IgD-negative memory B cell (primary cell): ENCODE measurements around the gene EFNB1. TPM values are rescaled to one million over a fixed set of nuclear protein-coding genes. Genes with fewer than 3 reads are reported as not detected.

Experiments
- H3K27ac Mint-ChIP-seq, 3 donors: one replicate each; pipeline ENCODE4 v1.8.0; 2020 to 2022; ENCODE audit warnings: mild to moderate bottlenecking in 3 of 3, mixed read lengths in 3 of 3, moderate library complexity in 1 of 3
- H3K27me3 Mint-ChIP-seq: one replicate; pipeline ENCODE4 v1.8.0; 2021; ENCODE audit warnings: mixed read lengths
- H3K36me3 Mint-ChIP-seq: one replicate; pipeline ENCODE4 v1.8.0; 2020; ENCODE audit warnings: mild to moderate bottlenecking, mixed read lengths
- H3K4me1 Mint-ChIP-seq, 3 donors: one replicate each; pipeline ENCODE4 v1.8.0; 2020 to 2022; ENCODE audit warnings: mixed read lengths in 3 of 3, mild to moderate bottlenecking in 1 of 3
- H3K4me3 Mint-ChIP-seq, 4 donors: one replicate each; pipeline ENCODE4 v1.8.0; 2020 to 2022; ENCODE audit warnings: mild to moderate bottlenecking in 4 of 4, mixed read lengths in 4 of 4, moderate library complexity in 3 of 4
- H3K9me3 Mint-ChIP-seq, 3 donors: one replicate each; pipeline ENCODE4 v1.8.0; 2020 to 2021; ENCODE audit warnings: mixed read lengths in 3 of 3, mild to moderate bottlenecking in 1 of 3
- polyA plus RNA-seq: library from polyadenylated mRNA; unstranded; fragments of 300-500 nt; fragmentation: Illumina TruSeq; gene quantifications from one replicate; pipeline ENCODE4 v1.2.3, GENCODE V29; 2021

EFNB1 gene
- polyA plus RNA-seq, 1 donor from 2014 or later = 1.8 TPM

DNA sequence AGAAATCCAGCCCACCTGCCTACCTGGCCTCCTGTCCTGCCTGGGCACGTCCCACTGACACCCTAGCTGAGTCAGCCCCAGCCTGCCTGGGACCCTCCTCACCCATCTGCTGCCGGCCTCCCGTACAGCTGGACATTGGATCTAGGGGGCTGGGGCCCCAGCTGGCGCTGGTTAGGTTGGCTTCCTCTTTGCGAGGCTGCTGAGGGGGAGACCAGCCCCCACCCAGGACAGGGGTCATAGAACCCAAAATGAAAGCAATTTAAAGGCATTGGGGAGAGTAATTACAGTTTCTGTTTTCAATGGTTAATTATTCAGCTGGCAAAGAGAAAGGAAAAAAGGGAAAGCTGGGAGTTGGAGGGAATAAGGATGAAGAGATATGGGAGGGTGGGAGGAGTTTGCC lies 15.8 kb downstream of the EFNB1 start:
- Mint-ChIP-seq H3K36me3 (peaks cover 2% of the 10 kb centered on the region), H3K4me3 (no peak overlapping the region), H3K27ac (peak overlapping the region in 1 of 3 donors; percentile 39), H3K9me3 (no peaks in the 10 kb centered on the region), H3K4me1 (no peaks in the 10 kb centered on the region), H3K27me3 (no peaks in the 10 kb centered on the region)

DNA sequence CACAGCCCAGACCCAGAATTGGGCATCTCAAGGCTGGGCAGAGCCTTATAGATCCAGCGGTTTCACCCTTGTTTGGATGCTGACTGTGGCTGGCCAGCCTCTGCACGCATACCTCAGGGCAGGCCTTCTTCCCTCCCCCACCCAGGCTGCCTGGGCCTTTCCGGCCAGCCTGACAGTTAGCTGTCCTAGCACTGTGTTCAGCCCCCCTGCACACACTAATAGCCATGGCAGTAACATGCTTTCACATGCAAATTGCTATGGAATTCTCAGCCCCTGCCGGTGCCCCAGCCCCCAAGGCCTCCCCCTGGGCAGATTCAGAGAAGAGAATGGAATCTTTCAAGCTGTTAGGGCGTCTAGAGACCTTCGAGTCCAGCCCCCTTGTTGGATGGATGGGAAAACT lies 17.7 kb downstream of the EFNB1 start:
- H3K27ac Mint-ChIP-seq = no peak overlapping the region
- no peaks in the 10 kb centered on the region for H3K4me1 Mint-ChIP-seq
- H3K36me3 Mint-ChIP-seq = peaks cover 2% of the 10 kb centered on the region
- no peaks in the 10 kb centered on the region for H3K9me3 Mint-ChIP-seq
- no peaks in the 10 kb centered on the region for H3K27me3 Mint-ChIP-seq
- H3K4me3 Mint-ChIP-seq = no peak overlapping the region

DNA sequence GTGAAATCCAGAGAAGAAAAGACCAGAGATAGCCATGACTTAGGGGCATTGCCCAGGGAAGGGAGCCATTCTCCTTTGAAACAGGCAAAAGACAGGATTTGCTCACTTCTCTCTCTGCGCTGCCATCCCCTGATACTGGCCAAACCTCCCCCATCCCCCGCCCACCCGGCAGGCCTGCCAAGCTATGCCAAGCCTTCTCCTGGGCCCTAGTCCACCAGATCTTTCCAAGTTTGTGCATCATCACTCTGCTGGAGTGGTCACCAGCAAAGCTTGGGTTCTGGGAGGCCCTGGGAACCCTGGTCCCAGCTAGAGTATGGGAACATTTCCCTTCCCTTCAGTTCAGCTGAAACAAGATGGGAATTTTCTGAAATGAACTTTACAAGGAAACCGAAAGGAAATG lies 18.4 kb downstream of the EFNB1 start:
- Mint-ChIP-seq H3K4me1 (no peaks in the 10 kb centered on the region), H3K36me3 (peaks cover 2% of the 10 kb centered on the region), H3K27me3 (no peaks in the 10 kb centered on the region), H3K9me3 (no peaks in the 10 kb centered on the region), H3K4me3 (no peak overlapping the region), H3K27ac (no peak overlapping the region)

DNA sequence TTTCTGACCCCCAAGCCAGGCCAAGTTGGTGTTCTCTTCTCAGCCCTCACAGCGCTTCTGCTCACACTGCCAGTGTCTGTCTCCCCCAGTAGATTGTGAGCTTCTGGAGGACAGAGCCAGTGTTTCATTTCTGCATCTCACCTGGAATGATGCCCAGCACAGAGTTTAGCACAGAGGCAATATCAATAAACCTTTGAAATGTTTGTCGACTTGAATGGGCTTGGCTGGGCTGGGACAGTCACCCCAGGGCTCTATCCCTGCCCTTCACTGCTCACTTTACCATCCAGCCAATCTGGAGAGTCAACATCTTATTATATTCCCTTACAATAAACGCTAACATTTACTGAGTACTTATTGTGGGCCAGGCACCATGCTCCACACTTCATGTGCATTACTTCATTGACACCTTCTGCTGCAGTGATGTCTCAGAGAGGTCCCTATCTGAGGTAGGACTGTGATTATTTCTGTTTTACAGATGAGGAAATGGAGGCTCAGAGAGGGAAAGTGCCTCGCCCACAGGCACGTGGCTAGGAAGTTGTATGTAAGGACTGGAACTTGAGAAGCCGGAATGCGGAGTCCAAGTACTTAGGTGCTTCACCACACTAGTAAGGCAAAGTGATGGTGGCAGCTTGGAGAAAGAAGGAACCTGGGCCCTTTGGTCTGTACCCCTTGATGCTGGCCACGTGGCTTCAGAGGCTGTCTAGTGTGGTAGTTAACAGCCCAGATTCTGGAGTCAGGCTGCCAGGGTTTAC lies 19.5 kb downstream of the EFNB1 start:
- no peaks in the 10 kb centered on the region for H3K9me3 Mint-ChIP-seq
- no peaks in the 10 kb centered on the region for H3K4me1 Mint-ChIP-seq
- H3K27me3 Mint-ChIP-seq = no peaks in the 10 kb centered on the region
- H3K4me3 Mint-ChIP-seq = no peak overlapping the region
- H3K27ac Mint-ChIP-seq = peak overlapping the region in 1 of 3 donors; percentile 65
- H3K36me3 Mint-ChIP-seq = no peaks in the 10 kb centered on the region

DNA sequence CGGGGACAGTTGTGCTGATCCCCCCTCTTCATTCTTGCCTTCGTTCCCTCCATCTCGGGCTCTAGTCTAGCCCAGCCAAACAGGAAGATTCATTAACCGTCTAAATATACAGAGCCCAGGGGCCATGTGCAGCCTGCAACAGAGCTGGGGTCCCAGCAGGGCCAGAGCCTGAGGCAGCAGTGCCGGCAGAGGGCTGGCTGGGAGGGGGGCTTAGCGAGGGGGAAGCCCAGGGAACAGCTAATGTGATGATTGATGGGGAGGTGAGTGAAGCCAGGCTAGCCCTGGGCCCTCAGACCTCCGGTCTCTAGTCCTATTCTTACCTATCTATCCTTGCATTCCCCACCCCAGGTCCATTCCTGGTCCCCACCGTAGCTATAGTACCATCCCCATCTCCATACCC lies 22.3 kb downstream of the EFNB1 start:
- Mint-ChIP-seq H3K4me3 (no peak overlapping the region), H3K9me3 (no peaks in the 10 kb centered on the region), H3K27me3 (no peaks in the 10 kb centered on the region), H3K27ac (no peak overlapping the region), H3K36me3 (no peaks in the 10 kb centered on the region), H3K4me1 (no peaks in the 10 kb centered on the region)

DNA sequence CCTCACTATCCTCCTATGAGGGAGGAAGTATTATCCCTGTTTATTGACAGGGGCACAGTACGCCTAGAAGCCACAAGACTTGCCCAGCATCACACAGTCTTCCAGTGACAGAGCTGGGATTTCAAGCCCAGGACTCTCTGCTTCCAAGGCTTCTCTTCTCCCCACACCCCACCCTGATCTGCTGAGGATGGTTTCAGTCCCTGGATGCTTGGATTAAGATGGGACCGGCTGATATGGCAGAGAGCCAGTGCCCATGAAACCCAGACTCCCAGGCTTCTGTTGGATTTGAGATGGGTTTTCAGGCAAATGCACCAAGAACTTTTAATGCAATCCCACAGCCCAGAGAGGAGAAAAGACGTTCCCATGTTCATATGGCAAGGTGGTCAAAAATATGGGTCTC lies 23.2 kb downstream of the EFNB1 start:
- Mint-ChIP-seq H3K9me3 (peaks cover 0 to 2% (median 0%) of the 10 kb centered on the region in 3 donors), H3K36me3 (no peaks in the 10 kb centered on the region), H3K4me3 (no peak overlapping the region), H3K27ac (no peak overlapping the region), H3K4me1 (no peaks in the 10 kb centered on the region), H3K27me3 (no peaks in the 10 kb centered on the region)

DNA sequence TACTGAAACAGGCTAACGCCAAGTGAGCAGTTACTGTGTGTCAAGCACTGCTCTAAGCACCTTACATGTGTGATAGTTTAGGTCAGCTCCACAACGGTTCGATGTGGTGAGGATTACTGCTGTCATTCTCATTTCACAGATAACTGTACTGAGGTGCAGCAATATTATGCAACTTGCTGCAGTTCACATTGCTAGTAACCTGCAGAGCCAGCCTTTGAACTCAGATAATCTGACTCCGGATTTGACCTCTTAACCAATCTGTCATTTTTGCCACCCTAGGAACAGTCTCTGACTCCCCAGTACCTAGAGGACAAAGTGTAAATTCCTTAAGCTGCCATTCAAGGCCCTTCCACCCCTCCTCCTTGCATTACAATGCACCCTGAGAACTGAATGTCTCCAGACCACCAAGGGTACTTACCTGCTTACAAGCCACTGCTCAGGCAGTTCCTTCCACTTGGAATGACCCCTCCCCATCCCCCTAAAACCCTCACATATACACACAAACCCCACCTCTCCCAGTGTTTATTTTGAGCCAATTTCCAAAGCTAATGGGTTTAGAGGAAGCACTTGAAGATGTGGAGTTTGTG lies 24.9 kb downstream of the EFNB1 start:
- Mint-ChIP-seq H3K9me3 (peaks cover 2 to 7% (median 2%) of the 10 kb centered on the region in 3 donors), H3K36me3 (no peaks in the 10 kb centered on the region), H3K27ac (no peak overlapping the region), H3K4me3 (no peak overlapping the region), H3K27me3 (peaks cover under 1% of the 10 kb centered on the region), H3K4me1 (no peaks in the 10 kb centered on the region)

DNA sequence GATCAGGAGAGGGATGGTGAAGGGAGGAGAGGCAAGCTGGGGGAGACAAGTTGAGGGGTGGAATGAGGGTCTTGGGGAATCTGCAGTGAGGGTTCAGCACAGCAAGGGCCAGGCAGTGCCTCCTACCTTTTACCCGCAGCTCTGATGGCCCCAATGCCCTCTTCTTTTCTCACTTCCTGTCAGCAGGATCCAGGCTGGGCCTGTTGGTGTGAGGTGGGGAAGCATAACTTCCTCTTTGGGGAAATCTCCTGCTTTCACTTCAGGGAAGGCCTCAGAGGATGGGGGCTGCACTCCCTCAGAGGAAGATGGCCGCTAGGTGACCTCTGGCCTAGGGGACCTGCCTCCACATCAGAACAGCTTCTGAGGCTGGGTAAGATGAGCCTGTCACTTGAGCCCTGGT lies 36.5 kb downstream of the EFNB1 start:
- Mint-ChIP-seq H3K27me3 (no peaks in the 10 kb centered on the region), H3K4me3 (peak overlapping the region in 1 of 4 donors; percentile 27), H3K36me3 (no peaks in the 10 kb centered on the region), H3K9me3 (no peaks in the 10 kb centered on the region), H3K4me1 (peaks cover 0 to 3% (median 1%) of the 10 kb centered on the region in 3 donors), H3K27ac (no peak overlapping the region)

DNA sequence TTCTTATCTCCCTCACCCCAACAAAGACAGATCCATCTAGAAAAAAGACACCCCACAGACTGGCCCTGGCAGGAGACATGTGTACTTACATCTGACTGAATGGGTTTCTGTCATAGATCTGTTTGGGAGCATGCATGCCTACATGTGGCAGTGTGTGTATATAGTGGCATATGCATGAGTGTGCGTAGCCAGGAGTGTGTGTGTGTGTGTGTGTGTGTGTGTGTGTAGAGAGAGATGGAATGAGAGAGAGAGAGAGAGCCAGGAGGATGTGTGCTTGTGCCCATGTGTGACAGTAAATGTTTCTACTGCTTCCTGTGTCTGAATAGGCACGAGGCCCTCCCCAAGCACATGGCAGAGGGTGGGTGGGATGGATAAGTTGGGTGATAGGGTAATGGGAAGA lies 37.1 kb downstream of the EFNB1 start:
- no peaks in the 10 kb centered on the region for H3K9me3 Mint-ChIP-seq
- no peak overlapping the region for H3K4me3 Mint-ChIP-seq
- H3K4me1 Mint-ChIP-seq = peaks cover 0 to 3% (median 1%) of the 10 kb centered on the region in 3 donors
- no peaks in the 10 kb centered on the region for H3K36me3 Mint-ChIP-seq
- H3K27ac Mint-ChIP-seq = no peak overlapping the region
- H3K27me3 Mint-ChIP-seq = no peaks in the 10 kb centered on the region

DNA sequence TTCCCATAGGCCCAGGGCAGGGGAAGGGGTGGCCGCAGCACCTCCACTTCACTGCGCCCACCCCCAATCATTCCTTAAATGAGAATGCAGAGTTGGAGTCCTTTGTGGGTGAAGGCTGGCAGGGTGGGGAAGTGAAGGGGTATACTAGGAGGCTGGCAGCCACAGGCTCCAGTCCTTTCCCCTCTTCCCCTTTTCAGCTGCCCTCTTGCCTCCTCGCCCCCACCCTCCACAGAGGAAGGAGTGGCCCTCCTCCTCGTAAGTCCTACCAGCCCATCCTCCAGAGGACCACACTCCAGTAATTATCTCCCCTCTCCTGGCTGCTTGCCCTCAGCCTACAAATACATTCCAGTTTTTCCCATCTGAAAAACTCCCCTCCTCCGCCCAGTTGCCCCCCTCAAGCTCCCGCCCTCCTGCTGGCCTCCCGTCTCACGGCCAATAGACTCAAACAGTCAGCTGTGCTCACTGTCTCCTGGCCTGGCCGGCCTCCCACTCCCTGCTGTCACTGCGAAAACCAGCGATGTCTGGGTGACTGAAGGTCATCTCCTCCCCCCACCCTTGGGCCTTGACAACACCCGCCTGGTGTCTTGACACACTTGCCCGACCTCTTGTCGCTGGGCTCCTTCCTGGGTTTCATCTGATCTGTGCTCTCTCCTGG lies 38.8 kb downstream of the EFNB1 start:
- Mint-ChIP-seq H3K4me1 (peaks cover 0 to 3% (median 1%) of the 10 kb centered on the region in 3 donors), H3K9me3 (no peaks in the 10 kb centered on the region), H3K27me3 (no peaks in the 10 kb centered on the region), H3K36me3 (no peaks in the 10 kb centered on the region), H3K4me3 (no peak overlapping the region), H3K27ac (peak overlapping the region in 1 of 3 donors; percentile 54)

DNA sequence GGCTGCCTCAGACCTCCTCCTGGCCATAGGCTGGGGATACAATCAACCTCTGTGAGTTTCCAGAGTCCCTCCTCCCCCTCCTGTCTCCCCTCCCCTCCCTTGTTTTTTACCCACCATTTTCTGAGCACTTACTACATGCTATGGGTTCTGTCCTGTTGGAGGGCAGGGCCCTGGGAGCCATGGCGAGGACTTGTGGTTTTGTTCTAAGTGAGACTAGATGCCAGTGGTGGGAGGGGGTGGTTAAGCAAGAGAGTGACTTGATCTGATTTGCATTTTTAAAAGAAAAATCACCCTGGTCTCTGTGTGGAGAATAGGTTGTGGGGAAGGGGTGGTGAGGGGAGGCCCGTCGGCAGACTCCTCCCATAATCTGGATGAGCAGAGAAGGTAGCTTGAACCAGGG lies 39.5 kb downstream of the EFNB1 start:
- no peaks in the 10 kb centered on the region for H3K27me3 Mint-ChIP-seq
- no peak overlapping the region for H3K27ac Mint-ChIP-seq
- no peaks in the 10 kb centered on the region for H3K36me3 Mint-ChIP-seq
- no peaks in the 10 kb centered on the region for H3K9me3 Mint-ChIP-seq
- peaks cover 0 to 3% (median 1%) of the 10 kb centered on the region in 3 donors for H3K4me1 Mint-ChIP-seq
- H3K4me3 Mint-ChIP-seq = no peak overlapping the region

DNA sequence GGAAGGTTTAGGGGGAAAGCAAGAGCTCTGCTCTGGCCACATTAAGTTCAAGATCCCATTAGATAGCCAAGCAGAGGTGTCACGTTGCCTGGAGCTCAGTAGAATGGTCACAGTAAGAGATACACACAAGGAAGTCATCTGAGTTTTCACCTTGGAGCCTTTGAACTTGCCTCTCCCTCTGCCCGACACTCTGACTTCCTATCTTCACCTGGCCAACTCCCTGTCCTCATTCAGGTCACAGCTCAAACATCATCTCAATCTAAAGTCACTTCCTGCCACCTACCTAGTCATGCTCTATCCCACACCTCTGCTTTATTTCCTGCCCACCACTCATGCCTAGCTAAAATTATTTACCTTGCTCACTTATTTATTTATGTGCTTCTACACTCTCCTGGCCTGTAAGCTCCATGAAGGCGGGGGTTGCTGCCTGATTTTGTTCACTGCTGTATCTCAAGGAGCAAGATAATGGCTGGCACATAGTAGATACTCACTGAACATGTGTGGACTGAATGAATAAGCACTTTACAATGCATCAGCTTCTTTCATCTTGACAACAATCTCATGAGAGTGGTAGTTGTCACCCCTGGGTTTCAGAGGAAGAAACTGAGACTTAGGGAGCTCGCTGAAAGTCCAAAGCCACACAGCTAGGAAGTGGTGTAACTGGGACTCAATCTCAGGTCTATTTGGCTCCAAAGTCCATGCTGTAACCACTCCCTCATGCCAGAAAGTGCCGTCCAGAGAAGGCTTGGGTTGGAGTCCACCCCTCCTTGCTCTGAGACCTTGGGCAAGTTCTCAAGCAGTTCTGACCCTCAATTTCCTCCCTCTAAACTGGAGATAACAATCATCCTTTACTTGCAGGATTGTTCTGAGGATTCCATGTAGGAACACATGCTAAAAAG lies 40.3 kb downstream of the EFNB1 start:
- Mint-ChIP-seq H3K9me3 (no peaks in the 10 kb centered on the region), H3K27ac (no peak overlapping the region), H3K27me3 (no peaks in the 10 kb centered on the region), H3K36me3 (no peaks in the 10 kb centered on the region), H3K4me1 (peaks cover 0 to 3% (median 1%) of the 10 kb centered on the region in 3 donors), H3K4me3 (no peak overlapping the region)

DNA sequence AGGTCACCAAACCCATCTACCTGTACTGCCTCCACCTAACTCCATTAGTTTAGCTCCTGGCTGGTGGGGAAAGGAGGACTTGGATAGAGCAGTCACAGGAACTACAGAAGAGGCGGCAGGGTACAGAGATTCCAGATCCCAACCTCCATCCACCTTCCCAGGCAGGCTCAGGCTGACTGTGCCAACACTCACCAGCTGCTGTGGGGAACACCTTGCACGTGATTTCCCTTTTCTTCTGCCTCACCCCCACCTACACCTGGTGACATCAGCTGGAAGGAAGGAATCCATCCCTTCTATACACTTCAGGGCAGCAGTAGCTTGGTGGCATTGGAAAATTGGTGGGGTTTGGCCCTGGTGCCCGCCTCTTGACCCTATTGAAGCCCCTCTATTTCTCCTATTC lies 41.5 kb downstream of the EFNB1 start:
- H3K27me3 Mint-ChIP-seq = no peaks in the 10 kb centered on the region
- no peaks in the 10 kb centered on the region for H3K36me3 Mint-ChIP-seq
- peaks cover 0 to 3% (median 1%) of the 10 kb centered on the region in 3 donors for H3K4me1 Mint-ChIP-seq
- peak overlapping the region in 2 of 3 donors; percentile 49 to 62 for H3K27ac Mint-ChIP-seq
- no peak overlapping the region for H3K4me3 Mint-ChIP-seq
- H3K9me3 Mint-ChIP-seq = no peaks in the 10 kb centered on the region

DNA sequence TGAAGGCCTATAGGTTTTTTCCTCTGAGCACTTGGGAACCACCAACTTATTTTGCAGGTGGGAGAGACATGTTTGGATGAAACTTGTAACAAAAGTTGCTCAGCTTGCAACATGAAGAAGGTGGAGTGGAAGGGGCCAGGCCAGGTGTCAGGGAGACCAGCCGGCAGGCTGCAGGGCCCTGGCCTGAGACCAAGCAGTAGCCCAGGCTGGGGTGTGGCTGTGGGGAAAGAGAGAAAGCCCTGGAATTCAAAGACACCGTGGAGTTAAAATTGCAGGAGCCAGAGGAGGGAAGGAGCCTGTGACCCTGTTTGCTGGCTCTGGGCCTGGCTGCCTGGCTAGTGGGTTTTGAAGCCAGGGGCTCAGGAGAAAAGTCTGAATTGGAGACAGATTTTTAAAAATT lies 43.4 kb downstream of the EFNB1 start:
- Mint-ChIP-seq H3K4me3 (no peak overlapping the region), H3K27me3 (no peaks in the 10 kb centered on the region), H3K9me3 (no peaks in the 10 kb centered on the region), H3K4me1 (peaks cover 0 to 3% (median 1%) of the 10 kb centered on the region in 3 donors), H3K27ac (no peak overlapping the region), H3K36me3 (no peaks in the 10 kb centered on the region)

DNA sequence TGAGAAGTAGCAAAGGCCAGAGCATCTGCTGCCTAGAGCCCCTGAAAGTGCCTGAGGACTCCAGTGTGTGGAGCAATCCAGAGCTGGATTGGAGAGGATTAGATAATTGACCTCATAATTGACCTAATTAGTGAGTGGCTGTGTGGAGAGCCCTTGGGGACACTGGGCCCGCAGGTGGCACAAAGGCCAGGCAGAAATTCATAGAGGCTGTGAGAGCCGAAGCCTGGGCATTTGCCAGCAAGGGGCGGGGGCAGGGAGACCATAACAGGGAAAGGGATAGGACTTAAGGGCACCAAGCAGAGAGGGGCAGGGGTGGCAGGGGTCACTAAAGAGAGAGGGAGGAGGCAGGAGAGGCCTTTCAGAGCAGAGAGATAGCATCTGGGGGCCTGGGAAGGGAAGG lies 45.3 kb downstream of the EFNB1 start:
- H3K4me3 Mint-ChIP-seq = peak overlapping the region in 1 of 4 donors; percentile 67
- H3K9me3 Mint-ChIP-seq = no peaks in the 10 kb centered on the region
- no peaks in the 10 kb centered on the region for H3K36me3 Mint-ChIP-seq
- H3K27me3 Mint-ChIP-seq = no peaks in the 10 kb centered on the region
- no peak overlapping the region for H3K27ac Mint-ChIP-seq
- H3K4me1 Mint-ChIP-seq = peaks cover 0 to 2% (median 0%) of the 10 kb centered on the region in 3 donors
